ENCODE measurements around the gene ACAA2.

Gene ACAA2

DNA sequence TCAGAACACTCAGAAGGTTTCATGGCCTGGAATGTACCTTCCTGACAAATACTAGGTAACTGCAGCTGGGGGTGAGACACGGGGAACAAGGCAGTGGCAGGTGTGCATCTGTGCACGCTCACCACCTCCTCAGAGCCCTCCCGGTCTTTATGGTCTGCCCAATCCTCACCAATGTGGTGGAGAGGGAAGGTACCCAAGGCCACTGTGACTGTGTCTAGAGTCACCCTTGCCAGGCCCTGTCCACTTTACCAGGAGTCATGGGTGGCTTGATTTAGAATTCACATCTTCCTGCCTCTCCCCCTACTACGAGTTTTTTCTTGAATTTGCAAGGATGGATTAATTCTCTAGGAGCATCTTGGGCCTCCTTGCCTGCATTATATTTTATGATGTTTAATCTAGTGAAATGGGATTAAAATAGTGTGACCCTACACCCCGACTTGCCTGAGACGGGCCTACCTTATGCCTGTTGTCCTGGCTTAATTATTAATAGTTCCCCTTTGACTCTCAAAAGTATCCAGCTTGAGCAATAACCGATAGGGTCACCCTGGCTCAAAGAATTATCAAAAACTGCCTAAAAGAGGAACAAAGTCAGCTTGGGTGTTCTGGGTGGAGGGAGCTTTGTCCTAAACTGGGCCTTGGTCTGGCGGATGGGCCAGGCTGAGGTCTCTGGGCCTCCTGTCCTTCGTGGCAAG is 56.5 kb downstream of the ACAA2 start:
- no peak overlapping the region for H3K4me3 ChIP-seq (ENCODE audit: low read depth, low read length)
- TF ChIP-seq, protein P1, sequence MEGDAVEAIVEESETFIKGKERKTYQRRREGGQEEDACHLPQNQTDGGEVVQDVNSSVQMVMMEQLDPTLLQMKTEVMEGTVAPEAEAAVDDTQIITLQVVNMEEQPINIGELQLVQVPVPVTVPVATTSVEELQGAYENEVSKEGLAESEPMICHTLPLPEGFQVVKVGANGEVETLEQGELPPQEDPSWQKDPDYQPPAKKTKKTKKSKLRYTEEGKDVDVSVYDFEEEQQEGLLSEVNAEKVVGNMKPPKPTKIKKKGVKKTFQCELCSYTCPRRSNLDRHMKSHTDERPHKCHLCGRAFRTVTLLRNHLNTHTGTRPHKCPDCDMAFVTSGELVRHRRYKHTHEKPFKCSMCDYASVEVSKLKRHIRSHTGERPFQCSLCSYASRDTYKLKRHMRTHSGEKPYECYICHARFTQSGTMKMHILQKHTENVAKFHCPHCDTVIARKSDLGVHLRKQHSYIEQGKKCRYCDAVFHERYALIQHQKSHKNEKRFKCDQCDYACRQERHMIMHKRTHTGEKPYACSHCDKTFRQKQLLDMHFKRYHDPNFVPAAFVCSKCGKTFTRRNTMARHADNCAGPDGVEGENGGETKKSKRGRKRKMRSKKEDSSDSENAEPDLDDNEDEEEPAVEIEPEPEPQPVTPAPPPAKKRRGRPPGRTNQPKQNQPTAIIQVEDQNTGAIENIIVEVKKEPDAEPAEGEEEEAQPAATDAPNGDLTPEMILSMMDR (conservative IDR thresholded peaks at IDR 0.05; ENCODE audit: low read depth, low read length): no peak
- DNase-seq (ENCODE audit: low read depth): no peak

DNA sequence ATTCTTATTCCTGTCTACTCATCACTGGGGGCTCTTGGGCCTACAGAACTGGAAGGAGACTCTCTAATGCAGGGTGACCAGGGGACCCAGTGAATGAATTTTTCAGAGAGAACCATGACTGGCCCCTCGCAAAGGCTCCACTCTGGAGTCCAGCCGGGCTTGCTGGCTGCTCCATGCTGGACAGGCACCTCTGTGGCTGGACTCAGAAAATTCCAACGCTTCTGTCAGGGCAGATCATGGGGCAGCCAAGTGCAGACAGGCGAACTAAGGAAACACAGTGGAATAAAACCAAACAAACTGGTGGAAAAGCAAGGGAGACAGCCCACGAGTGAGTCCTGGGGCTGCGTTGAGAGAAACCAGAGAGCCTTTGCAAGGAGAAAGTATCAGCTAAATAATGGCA is 57.2 kb downstream of the ACAA2 start:
- DNase-seq (ENCODE audit: low read depth): no peak
- no peak overlapping the region for H3K4me3 ChIP-seq (ENCODE audit: low read depth, low read length)
- TF ChIP-seq, protein P1 (conservative IDR thresholded peaks at IDR 0.05; ENCODE audit: low read depth, low read length): no peak

DNA sequence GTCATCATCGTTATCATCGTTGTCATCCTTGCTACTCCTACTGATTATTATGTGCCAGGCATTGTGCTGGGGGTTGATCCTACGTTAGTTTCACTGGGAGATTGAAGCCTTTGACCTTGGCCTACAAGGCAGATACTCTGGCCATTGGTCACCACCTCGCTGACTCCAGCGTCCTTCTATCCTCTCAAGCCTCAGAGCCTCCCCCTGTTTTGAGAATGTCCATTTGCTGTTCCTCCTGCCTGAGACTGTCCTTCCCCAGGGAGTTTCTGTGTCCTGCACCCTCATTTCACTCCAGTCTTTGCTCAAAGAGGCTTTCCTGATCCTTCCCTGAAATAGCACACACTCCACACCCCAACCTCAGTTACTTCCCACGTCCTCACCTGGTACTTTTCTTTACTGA is 57.8 kb downstream of the ACAA2 start:
- TF ChIP-seq, protein P1 (conservative IDR thresholded peaks at IDR 0.05; ENCODE audit: low read depth, low read length): no peak
- no peak for DNase-seq (ENCODE audit: low read depth)
- H3K4me3 ChIP-seq (ENCODE audit: low read depth, low read length): no peak overlapping the region

DNA sequence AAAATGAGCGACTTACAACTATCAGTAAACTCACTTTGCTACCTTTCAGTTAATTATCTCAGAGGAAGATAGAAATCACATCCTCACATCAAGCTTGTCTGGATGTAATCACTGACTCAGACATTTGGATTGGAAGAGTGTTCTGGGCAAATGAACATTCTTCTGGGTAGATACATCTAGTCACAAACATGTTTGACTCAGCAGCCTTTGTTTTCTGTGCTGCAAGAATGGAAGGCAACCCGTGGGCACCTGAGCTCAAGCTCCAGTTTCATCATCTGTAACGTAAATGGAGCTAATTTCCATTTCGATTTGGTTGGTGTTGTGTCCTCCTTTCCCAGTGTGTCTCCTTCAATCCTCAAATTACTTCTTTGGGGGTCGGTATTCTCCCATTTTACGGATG is 58.5 kb downstream of the ACAA2 start:
- no peak overlapping the region for H3K4me3 ChIP-seq (ENCODE audit: low read depth, low read length)
- peak; percentile 34 for DNase-seq (ENCODE audit: low read depth)
- TF ChIP-seq, protein P1 (conservative IDR thresholded peaks at IDR 0.05; ENCODE audit: low read depth, low read length): no peak

DNA sequence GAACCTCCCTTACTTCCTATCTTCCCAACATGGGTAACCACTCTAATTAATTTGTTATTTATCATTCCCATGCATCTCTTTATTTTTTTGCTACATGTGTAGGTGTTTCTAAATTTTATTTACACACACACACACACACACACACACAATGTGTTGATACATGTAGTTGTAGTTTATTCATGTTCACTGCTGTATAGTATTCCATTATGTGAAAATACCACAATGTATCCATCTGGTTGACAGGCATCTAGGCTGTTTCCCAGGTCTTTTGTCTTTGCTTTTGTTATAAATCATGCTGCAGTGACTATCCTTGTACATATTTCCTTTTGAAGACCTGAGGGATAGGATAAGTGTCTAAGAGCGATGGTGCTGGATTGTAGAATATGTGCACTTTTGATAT is 59.7 kb downstream of the ACAA2 start:
- no peak for DNase-seq (ENCODE audit: low read depth)
- H3K4me3 ChIP-seq (ENCODE audit: low read depth, low read length): no peak overlapping the region

DNA sequence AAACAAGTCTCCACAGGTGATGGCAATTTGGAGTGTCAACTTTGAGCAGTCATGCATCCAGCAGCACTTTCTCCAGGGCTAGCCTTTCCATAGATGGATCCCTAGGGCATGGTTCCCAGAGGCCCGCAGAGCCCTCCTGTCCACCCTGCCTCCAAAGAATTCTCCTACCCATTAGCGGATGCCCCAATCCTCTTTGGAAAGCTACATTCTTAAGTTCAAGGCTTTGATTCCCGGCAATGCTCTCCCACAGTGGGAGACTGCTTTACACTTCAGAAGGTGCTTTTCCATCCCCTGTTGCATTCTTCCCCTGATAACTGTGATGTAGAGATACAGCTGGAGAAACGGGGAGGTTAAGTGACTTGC is 61.3 kb downstream of the ACAA2 start:
- TF ChIP-seq, protein P1 (conservative IDR thresholded peaks at IDR 0.05; ENCODE audit: low read depth, low read length): no peak
- H3K4me3 ChIP-seq (ENCODE audit: low read depth, low read length): no peak overlapping the region
- DNase-seq (ENCODE audit: low read depth): no peak

More for the DNA sequence above, 59.7 kb downstream of the ACAA2 start:
- TF ChIP-seq, protein P1 (conservative IDR thresholded peaks at IDR 0.05; ENCODE audit: low read depth, low read length): no peak

DNA sequence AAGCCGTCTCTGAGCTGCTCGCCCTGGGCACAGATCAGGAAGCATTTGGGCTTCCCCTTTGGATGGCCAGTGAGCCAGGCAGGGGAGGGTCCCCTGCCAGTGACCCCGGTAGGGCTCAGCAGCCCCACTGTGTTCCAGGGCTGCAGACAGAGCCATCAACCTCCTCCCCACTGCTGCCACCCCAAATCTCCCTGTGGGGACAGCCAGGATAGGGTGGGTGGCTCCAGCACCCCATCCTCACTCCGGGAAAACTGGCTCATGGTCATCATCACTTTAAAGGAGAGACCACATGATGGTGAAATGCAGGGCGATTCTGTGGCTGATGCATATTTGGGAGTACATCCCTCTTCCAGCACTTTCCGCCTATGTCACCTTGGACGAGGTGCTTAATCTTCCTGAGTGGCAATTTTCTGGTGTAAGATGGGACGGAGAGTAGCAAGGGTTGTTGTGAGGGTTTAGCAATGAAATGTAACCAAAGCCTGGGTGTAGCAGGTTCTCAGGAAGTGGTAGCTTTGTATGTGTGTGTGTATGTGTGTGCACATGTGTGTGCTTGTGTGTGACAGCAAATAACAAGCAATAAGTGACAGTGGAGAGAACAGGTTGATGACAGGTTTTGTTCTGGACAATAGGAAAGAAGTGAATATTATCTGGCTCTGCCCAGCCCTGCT is 61.8 kb downstream of the ACAA2 start:
- H3K4me3 ChIP-seq (ENCODE audit: low read depth, low read length): no peak overlapping the region
- DNase-seq (ENCODE audit: low read depth): no peak
- TF ChIP-seq, protein P1 (conservative IDR thresholded peaks at IDR 0.05; ENCODE audit: low read depth, low read length): no peak

Measured in choroid plexus epithelial cell (primary cell).